ENCODE results near the gene CEBPB.
"Not testable (repeated sequence)": the region's sequence is repeated elsewhere in the genome, so short reads cannot be mapped to it uniquely, and the experiment has no call there.

CEBPB gene

GRCh38 chr20:50190251-50191064, at the start of gene CEBPB:
Gene CEBPB, plus strand, starts transcription at chr20:50190830. Its CDS starts 204 bp downstream, at chr20:50191034.
- peak; percentile 99 for DNase-seq (ENCODE audit: low spot score)

- DNase-seq (ENCODE audit: low spot score): no peak
Measured at GRCh38 chr20:50141018-50141675, 49.5 kb upstream of the CEBPB start.

DNA sequence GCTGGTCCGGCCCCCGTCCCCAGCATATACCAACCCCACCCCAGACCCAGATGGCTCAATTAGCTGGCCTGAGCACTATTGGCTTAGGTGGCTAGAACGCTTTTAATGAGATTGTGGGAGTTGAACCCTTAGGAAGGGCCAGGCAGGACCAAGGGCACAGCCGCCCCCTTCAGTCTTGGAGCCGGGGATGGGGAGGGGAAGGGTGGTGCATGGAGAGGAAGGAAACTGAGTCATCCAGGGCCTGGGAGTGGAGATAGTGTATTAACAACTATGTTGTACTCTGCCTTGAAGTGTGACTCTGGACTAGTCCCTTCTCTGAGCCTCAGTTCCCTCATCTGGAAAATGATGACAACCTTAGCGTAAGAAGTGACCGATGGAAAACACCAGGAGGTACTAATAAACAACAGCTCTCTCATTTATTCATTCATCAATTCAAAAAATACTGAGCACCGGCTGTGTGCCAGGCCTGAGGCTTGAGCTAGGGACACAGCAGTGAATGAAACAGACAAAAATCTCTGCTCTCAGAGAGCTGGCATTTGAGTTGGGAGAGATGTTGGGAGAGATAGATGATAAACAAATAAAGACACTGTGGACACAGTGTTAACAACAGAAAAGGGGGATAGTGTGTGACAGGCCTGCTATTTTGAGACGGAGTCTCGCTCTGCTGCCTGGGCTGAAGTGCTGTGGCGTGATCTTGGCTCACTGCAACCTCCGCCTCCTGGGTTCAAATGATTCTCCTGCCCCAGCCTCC, 48.6 kb upstream of the CEBPB start:
- DNase-seq (ENCODE audit: low spot score): no peak

- no peak for DNase-seq (ENCODE audit: low spot score)
Measured at GRCh38 chr20:50142812-50143211, 47.8 kb upstream of the CEBPB start.

DNA sequence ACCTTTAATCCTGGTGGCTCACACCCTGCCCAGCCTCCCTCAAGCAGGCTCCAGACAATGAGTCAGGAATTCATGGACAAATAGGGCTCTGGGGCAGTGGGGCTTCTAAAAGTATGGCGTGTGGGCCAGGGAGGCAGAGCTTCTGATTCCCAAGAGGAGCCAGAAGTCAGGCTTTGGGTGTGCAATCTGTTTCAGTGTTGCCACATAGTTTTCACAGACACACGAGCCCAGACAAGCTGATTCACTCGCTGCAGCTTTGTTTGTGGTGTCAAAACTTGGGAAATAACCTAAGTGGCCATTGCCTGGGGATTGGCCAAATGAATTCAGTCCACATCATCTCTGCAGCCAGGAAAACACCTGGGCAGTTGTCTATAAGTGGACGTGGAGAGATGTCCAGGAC, 46.3 kb upstream of the CEBPB start:
- DNase-seq (ENCODE audit: low spot score): peak; percentile 91

DNA sequence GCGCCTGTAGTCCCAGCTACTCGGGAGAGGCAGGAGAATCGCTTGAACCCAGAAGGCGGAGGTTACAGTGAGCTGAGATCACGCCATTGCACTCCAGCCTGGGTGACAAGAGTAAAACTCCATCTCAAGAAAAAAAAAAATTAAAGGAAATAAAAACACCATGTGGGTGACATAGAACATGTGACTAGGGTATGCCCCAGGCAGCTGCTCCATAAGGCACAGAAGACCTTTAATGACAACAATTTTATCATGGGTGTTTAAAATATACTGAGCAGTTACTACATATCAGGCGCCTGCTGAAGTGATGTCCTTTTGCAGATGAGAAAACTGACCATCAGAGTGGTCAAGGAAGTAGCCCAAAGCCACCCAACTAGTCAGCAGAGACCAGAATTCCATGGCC, 45.1 kb upstream of the CEBPB start:
- no peak for DNase-seq (ENCODE audit: low spot score)

- no peak for DNase-seq (ENCODE audit: low spot score)
Measured at GRCh38 chr20:50146214-50146613, 44.4 kb upstream of the CEBPB start.

DNA sequence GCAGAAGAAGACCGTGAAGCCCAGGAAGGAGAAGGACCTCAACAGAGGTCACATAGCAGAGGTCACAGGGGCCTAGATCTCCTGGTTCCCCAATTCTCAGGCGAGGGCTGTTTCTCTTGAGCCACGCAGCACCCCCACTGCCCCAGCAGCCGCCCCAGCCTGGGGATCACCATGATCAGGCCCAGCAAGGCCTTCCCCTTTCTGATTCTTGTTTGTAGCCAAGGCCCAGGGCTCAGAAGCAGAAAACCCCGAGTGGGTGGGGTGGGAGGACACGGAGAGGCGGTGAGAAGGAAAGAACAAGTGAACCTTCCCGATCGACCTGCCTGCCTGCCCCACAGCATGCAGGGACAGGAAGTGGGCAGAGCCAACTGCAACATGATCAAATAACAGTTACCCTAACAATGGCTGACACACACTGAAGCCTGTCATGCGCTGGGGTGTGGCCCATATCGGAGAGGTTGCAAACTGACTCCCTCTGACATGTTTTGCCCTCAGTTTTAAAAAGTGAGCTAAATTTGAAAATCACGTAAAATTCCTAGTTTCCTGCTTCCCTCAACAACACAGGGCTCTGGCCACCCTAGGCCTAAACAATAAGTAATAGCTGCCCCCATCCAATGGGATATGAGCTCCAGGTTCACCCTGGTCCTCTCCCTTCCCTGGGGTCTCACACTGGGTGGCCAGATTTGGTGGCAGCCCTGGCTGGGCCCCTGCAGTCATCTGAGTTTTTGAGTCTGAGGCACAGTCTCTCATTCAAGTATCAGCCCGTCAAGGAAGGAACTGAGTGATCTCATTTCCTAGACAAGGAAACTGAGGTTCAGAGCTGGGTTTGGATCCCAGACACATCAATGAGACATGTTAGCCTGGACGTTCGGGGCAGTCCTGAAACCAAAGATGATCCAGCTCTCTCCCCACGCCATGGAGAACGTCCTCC, 43.6 kb upstream of the CEBPB start:
- no peak for DNase-seq (ENCODE audit: low spot score)

GRCh38 chr20:50149481-50150254, 41.0 kb upstream of the CEBPB start:
- DNase-seq (ENCODE audit: low spot score): no peak

GRCh38 chr20:50151034-50151743, 39.4 kb upstream of the CEBPB start:
- peak; percentile 41 for DNase-seq (ENCODE audit: low spot score)

DNA sequence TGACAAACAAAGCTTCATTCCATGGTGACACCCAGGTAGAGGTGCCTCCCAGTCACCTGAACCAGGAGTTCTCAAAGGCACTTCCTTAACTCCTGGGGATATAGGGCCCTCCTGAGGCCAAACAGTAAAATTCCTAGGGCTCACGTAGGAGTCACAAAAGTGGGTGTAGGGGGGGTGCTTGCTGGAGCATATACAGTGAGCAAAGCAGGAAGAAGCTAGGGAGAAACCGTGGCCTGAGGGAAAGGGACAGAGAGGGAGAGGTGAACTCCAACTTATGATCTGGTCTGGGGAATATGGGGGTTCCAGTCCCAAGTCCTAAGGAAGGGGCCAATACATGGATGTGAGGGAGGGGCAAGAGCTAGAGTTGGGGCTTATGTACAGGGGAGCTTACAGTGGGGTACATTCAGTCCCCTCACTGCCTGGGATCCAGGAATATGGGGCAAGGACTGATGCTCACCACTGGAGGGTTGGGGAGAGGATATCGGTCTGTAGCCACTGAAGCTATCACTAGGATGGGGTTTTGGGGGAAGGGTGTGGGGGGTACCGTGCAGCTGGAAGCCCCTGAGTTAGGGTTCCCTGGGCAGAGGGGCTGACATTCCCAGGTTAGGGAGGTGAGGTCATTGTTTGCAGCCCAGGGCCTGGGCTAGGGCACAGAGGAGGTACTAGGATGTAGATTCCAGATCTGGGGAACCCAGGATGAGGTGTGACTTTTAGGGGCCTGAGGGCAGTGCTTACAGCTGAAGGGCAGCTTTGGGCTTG, 38.1 kb upstream of the CEBPB start:
- no peak for DNase-seq (ENCODE audit: low spot score)

- DNase-seq (ENCODE audit: low spot score): peak; percentile 32
Measured at GRCh38 chr20:50153153-50153499, 37.5 kb upstream of the CEBPB start.

GRCh38 chr20:50153500-50154377, 36.9 kb upstream of the CEBPB start, which contains the start of gene PEDS1:
Gene PEDS1, minus strand, starts transcription at chr20:50153723. Its CDS starts 86 bp downstream, at chr20:50153637.
- DNase-seq (ENCODE audit: low spot score): peak; percentile 99

- DNase-seq (ENCODE audit: low spot score): not testable (repeated sequence)
Measured at GRCh38 chr20:50161494-50161893, 29.1 kb upstream of the CEBPB start.

DNA sequence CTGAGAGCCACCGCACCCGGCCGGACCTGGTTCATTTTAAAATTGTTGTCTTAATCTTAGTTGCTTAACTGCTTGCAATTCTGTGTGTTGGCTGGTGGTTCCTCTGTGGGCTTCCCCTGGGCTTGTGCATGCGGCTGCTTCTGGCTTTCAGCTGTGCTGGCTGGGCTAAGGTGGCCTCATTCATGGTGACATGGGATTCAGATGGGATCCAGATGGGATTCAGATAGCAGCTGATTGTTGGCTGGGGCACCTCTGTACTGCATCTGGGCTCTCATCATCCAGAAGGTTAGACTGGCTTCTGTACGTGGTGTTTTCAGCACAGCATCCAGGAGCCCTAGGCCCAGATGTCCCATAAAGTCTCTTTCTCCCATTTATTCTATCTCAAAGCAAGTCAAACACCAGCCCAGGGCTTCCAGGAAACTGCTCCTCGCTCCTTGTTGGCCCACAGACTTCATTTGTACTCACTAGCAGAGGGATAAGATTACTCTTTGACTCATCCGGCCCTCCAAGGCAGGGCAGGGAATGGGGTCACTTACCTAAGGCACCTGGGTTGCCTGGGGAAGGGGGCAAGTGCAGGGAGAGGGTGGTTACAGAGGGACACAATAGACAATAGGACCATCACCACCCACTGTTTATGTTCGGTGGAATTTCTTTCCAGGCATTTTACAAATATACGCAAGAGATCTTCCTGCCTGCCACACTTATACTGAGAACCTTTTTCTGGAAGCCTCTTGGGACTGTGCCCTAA, 26.9 kb upstream of the CEBPB start:
- peak; percentile 57 for DNase-seq (ENCODE audit: low spot score)

- DNase-seq (ENCODE audit: low spot score): peak; percentile 96
Measured at GRCh38 chr20:50165684-50166554, 24.7 kb upstream of the CEBPB start.
